Measurements from ENCODE around the gene DLG2. TPM values are rescaled to one million over a fixed set of nuclear protein-coding genes. Genes with fewer than 3 reads are reported as not detected.
A peak's percentile ranks its signal among the peaks of the same experiment; 100 is the strongest.

The DLG2 gene
- total RNA-seq, 1 experiment from 2014 or later, result 2.7 TPM

GRCh38 chr11:85603220-85603619 lies 23.9 kb downstream of the DLG2 start:
- H3K9me3 ChIP-seq (ENCODE audit: low read length), result no peaks in the 10 kb centered on the region
- H3K4me2 ChIP-seq (ENCODE audit: low read depth, low read length, poor library complexity, severe bottlenecking), result no peak overlapping the region
- no peak overlapping the region for H3K9ac ChIP-seq (ENCODE audit: low read length)
- no peak for DNase-seq
- no peak overlapping the region for H3K4me3 ChIP-seq (ENCODE audit: low read length)
- no peak overlapping the region for H3K27ac ChIP-seq (ENCODE audit: low read length)
- no peak overlapping the region for H2AFZ ChIP-seq (ENCODE audit: low read length)
- H3K36me3 ChIP-seq (ENCODE audit: insufficient read depth, low read length), result no peaks in the 10 kb centered on the region
- no peaks in the 10 kb centered on the region for H3K79me2 ChIP-seq (ENCODE audit: low read length)
- no peaks in the 10 kb centered on the region for H3K9me2 ChIP-seq (replicated peaks; ENCODE audit: insufficient read depth, low read length)
- H3K27me3 ChIP-seq (ENCODE audit: low read length), result 0 out of 2 replicates have a peak, but pooled peaks cover 3% of the 10 kb centered on the region
- no peaks in the 10 kb centered on the region for H4K20me1 ChIP-seq (ENCODE audit: insufficient read depth, low read depth, low read length)
- peaks cover 12% of the 10 kb centered on the region for H3K4me1 ChIP-seq (ENCODE audit: low read length)

- H3K9me3 ChIP-seq (ENCODE audit: low read length), result no peaks in the 10 kb centered on the region
- H3K27ac ChIP-seq (ENCODE audit: low read length), result no peak overlapping the region
- 0 out of 2 replicates have a peak, but pooled peaks cover 3% of the 10 kb centered on the region for H3K27me3 ChIP-seq (ENCODE audit: low read length)
- no peaks in the 10 kb centered on the region for H3K36me3 ChIP-seq (ENCODE audit: insufficient read depth, low read length)
- H3K4me1 ChIP-seq (ENCODE audit: low read length), result peaks cover 12% of the 10 kb centered on the region
- H3K4me2 ChIP-seq (ENCODE audit: low read depth, low read length, poor library complexity, severe bottlenecking), result no peak overlapping the region
- no peak for DNase-seq
- no peaks in the 10 kb centered on the region for H4K20me1 ChIP-seq (ENCODE audit: insufficient read depth, low read depth, low read length)
- H2AFZ ChIP-seq (ENCODE audit: low read length), result no peak overlapping the region
- H3K4me3 ChIP-seq (ENCODE audit: low read length), result no peak overlapping the region
- H3K79me2 ChIP-seq (ENCODE audit: low read length), result no peaks in the 10 kb centered on the region
- no peak overlapping the region for H3K9ac ChIP-seq (ENCODE audit: low read length)
- no peaks in the 10 kb centered on the region for H3K9me2 ChIP-seq (replicated peaks; ENCODE audit: insufficient read depth, low read length)
Measured at GRCh38 chr11:85602526-85603213, 24.5 kb downstream of the DLG2 start.

GRCh38 chr11:85599083-85599482 lies 28.1 kb downstream of the DLG2 start:
- no peak overlapping the region for H3K27ac ChIP-seq (ENCODE audit: low read length)
- H2AFZ ChIP-seq (ENCODE audit: low read length), result no peak overlapping the region
- H3K27me3 ChIP-seq (ENCODE audit: low read length), result 0 out of 2 replicates have a peak, but pooled peaks cover 3% of the 10 kb centered on the region
- H3K9ac ChIP-seq (ENCODE audit: low read length), result no peak overlapping the region
- no peaks in the 10 kb centered on the region for H3K79me2 ChIP-seq (ENCODE audit: low read length)
- no peak for DNase-seq
- H3K4me1 ChIP-seq (ENCODE audit: low read length), result peaks cover 1% of the 10 kb centered on the region
- H3K4me3 ChIP-seq (ENCODE audit: low read length), result no peak overlapping the region
- H3K9me3 ChIP-seq (ENCODE audit: low read length), result no peaks in the 10 kb centered on the region
- H3K36me3 ChIP-seq (ENCODE audit: insufficient read depth, low read length), result no peaks in the 10 kb centered on the region
- no peak overlapping the region for H3K4me2 ChIP-seq (ENCODE audit: low read depth, low read length, poor library complexity, severe bottlenecking)
- no peaks in the 10 kb centered on the region for H3K9me2 ChIP-seq (replicated peaks; ENCODE audit: insufficient read depth, low read length)
- H4K20me1 ChIP-seq (ENCODE audit: insufficient read depth, low read depth, low read length), result no peaks in the 10 kb centered on the region

GRCh38 chr11:85596886-85597285 lies 30.3 kb downstream of the DLG2 start:
- Histone ChIP-seq H2AFZ (ENCODE audit: low read length) (no peak overlapping the region), H3K4me1 (ENCODE audit: low read length) (no peaks in the 10 kb centered on the region), H3K4me3 (ENCODE audit: low read length) (no peak overlapping the region), H3K9ac (ENCODE audit: low read length) (no peak overlapping the region), H3K27ac (ENCODE audit: low read length) (no peak overlapping the region), H3K36me3 (ENCODE audit: insufficient read depth, low read length) (no peaks in the 10 kb centered on the region), H4K20me1 (ENCODE audit: insufficient read depth, low read depth, low read length) (no peaks in the 10 kb centered on the region), H3K79me2 (ENCODE audit: low read length) (no peaks in the 10 kb centered on the region), H3K4me2 (ENCODE audit: low read depth, low read length, poor library complexity, severe bottlenecking) (no peak overlapping the region), H3K27me3 (ENCODE audit: low read length) (0 out of 2 replicates have a peak, but pooled peaks cover 3% of the 10 kb centered on the region), H3K9me2 (replicated peaks; ENCODE audit: insufficient read depth, low read length) (no peaks in the 10 kb centered on the region), H3K9me3 (ENCODE audit: low read length) (no peaks in the 10 kb centered on the region)
- no peak for DNase-seq

GRCh38 chr11:85595285-85595884 lies 31.8 kb downstream of the DLG2 start:
- H3K36me3 ChIP-seq (ENCODE audit: insufficient read depth, low read length), result no peaks in the 10 kb centered on the region
- H3K9ac ChIP-seq (ENCODE audit: low read length), result no peak overlapping the region
- no peak overlapping the region for H3K27ac ChIP-seq (ENCODE audit: low read length)
- H3K9me3 ChIP-seq (ENCODE audit: low read length), result no peaks in the 10 kb centered on the region
- DNase-seq, result peak; percentile 92
- no peaks in the 10 kb centered on the region for H3K9me2 ChIP-seq (replicated peaks; ENCODE audit: insufficient read depth, low read length)
- no peak overlapping the region for H2AFZ ChIP-seq (ENCODE audit: low read length)
- no peak overlapping the region for H3K4me3 ChIP-seq (ENCODE audit: low read length)
- H3K27me3 ChIP-seq (ENCODE audit: low read length), result 0 out of 2 replicates have a peak, but pooled peaks cover 3% of the 10 kb centered on the region
- no peak overlapping the region for H3K4me2 ChIP-seq (ENCODE audit: low read depth, low read length, poor library complexity, severe bottlenecking)
- H4K20me1 ChIP-seq (ENCODE audit: insufficient read depth, low read depth, low read length), result no peaks in the 10 kb centered on the region
- no peaks in the 10 kb centered on the region for H3K79me2 ChIP-seq (ENCODE audit: low read length)
- no peaks in the 10 kb centered on the region for H3K4me1 ChIP-seq (ENCODE audit: low read length)

GRCh38 chr11:85590848-85591483 lies 36.2 kb downstream of the DLG2 start:
- Histone ChIP-seq H3K9ac (ENCODE audit: low read length) (no peak overlapping the region), H3K79me2 (ENCODE audit: low read length) (no peaks in the 10 kb centered on the region), H3K36me3 (ENCODE audit: insufficient read depth, low read length) (no peaks in the 10 kb centered on the region), H3K9me3 (ENCODE audit: low read length) (peaks cover 5% of the 10 kb centered on the region), H3K9me2 (replicated peaks; ENCODE audit: insufficient read depth, low read length) (no peaks in the 10 kb centered on the region), H4K20me1 (ENCODE audit: insufficient read depth, low read depth, low read length) (no peaks in the 10 kb centered on the region), H3K27ac (ENCODE audit: low read length) (no peak overlapping the region), H2AFZ (ENCODE audit: low read length) (no peak overlapping the region), H3K27me3 (ENCODE audit: low read length) (peaks cover 6% of the 10 kb centered on the region; the same call in 1 of the 2 replicates), H3K4me1 (ENCODE audit: low read length) (no peaks in the 10 kb centered on the region), H3K4me3 (ENCODE audit: low read length) (no peak overlapping the region), H3K4me2 (ENCODE audit: low read depth, low read length, poor library complexity, severe bottlenecking) (no peak overlapping the region)
- DNase-seq, result peak; percentile 84

- H3K27ac ChIP-seq (ENCODE audit: low read length), result no peak overlapping the region
- H3K36me3 ChIP-seq (ENCODE audit: insufficient read depth, low read length), result no peaks in the 10 kb centered on the region
- DNase-seq, result no peak
- H3K9me3 ChIP-seq (ENCODE audit: low read length), result peaks cover 5% of the 10 kb centered on the region
- no peaks in the 10 kb centered on the region for H3K79me2 ChIP-seq (ENCODE audit: low read length)
- H2AFZ ChIP-seq (ENCODE audit: low read length), result no peak overlapping the region
- no peaks in the 10 kb centered on the region for H4K20me1 ChIP-seq (ENCODE audit: insufficient read depth, low read depth, low read length)
- no peak overlapping the region for H3K9ac ChIP-seq (ENCODE audit: low read length)
- no peak overlapping the region for H3K4me3 ChIP-seq (ENCODE audit: low read length)
- no peaks in the 10 kb centered on the region for H3K9me2 ChIP-seq (replicated peaks; ENCODE audit: insufficient read depth, low read length)
- peaks cover 6% of the 10 kb centered on the region; the same call in 1 of the 2 replicates for H3K27me3 ChIP-seq (ENCODE audit: low read length)
- H3K4me1 ChIP-seq (ENCODE audit: low read length), result no peaks in the 10 kb centered on the region
- H3K4me2 ChIP-seq (ENCODE audit: low read depth, low read length, poor library complexity, severe bottlenecking), result no peak overlapping the region
Measured at GRCh38 chr11:85589373-85589772, 37.8 kb downstream of the DLG2 start.

- Histone ChIP-seq H3K9me3 (ENCODE audit: low read length) (no peaks in the 10 kb centered on the region), H3K27me3 (ENCODE audit: low read length) (no peaks in the 10 kb centered on the region), H3K79me2 (ENCODE audit: low read length) (no peaks in the 10 kb centered on the region), H3K4me3 (ENCODE audit: low read length) (no peak overlapping the region), H3K27ac (ENCODE audit: low read length) (no peak overlapping the region), H3K4me1 (ENCODE audit: low read length) (no peaks in the 10 kb centered on the region), H3K9me2 (replicated peaks; ENCODE audit: insufficient read depth, low read length) (0 out of 2 replicates have a peak, but pooled peaks cover 2% of the 10 kb centered on the region), H4K20me1 (ENCODE audit: insufficient read depth, low read depth, low read length) (no peaks in the 10 kb centered on the region), H3K36me3 (ENCODE audit: insufficient read depth, low read length) (no peaks in the 10 kb centered on the region), H3K9ac (ENCODE audit: low read length) (no peak overlapping the region), H2AFZ (ENCODE audit: low read length) (no peak overlapping the region), H3K4me2 (ENCODE audit: low read depth, low read length, poor library complexity, severe bottlenecking) (no peak overlapping the region)
- DNase-seq, result no peak
Measured at GRCh38 chr11:85582111-85582510, 45.0 kb downstream of the DLG2 start.

Measured in Karpas-422 (cell line).